CD4-positive, alpha-beta T cell treated with Interferon gamma for 1 hour (primary cell): Measurements from ENCODE around the gene AADACL4.

Source experiments
- DNase-seq: peaks from one replicate; pipeline ENCODE4 v3.0.0-alpha.2; 2020

AADACL4 gene

DNA sequence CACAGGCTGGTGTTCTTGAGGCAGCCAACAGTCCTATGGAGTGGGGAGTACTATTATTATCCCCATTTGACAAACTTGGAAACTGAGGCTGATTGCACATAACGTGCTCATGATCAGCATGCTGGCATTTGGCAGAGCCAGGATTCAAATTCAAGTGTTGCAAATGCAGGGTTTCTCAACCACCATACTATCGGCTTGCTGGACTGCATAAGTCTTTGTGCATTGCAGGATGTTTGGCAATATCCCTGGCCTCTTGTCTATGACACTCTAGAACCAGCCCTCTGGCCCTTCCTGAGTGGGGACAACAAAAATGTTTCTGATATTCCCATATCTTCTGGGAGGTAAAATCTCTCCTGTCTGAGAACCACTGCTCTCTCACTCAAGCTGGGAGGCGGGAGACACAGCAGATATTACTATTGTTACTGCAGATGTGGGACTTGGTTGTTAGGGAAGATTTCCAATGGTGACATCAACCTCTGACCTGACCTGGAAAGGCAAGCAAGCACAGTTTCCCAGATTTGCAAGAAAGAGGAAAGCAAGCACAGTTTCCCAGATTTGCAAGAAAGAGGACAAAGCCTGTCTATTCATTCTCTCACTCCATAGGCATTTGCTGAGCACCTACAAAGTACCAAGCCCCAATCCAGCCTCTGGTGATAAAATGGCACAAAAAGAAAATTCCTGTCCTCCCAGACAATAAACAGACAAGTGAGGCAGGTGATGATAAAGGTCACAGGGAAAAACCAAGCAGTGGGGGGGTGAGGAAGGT is 71.0 kb downstream of the AADACL4 start:
- DNase-seq = no peak

DNA sequence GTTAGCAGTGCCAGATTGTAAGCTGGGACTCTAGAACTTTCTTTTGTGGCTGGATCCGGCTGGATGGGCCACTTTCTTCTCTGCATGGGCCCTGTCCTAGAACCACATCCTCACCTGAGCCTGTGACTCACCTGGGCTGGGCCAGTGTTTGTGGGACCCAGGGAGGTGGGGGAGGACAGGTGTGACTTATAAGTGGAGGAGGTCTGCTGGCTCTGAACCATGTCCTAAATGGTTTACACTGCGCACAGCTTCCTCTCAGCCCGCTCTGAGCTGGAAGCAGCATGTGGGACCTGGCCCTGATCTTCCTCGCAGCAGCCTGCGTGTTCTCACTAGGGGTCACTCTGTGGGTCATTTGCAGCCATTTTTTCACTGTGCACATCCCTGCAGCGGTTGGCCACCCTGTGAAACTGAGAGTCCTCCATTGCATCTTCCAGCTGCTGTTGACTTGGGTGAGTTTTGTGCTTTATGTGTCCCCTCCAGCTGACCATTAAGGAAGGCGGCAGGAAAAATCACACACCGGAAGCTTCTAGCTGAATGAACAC is 72.1 kb downstream of the AADACL4 start, which contains the start of gene AADACL3:
Gene AADACL3, plus strand, starts transcription at position 215 of the 542 bp plus-strand sequence. Its CDS starts 67 bp downstream, at position 282.
- no peak for DNase-seq
